Fibroblast of villous mesenchyme (primary cell): Measurements from ENCODE around the gene EPHB2. TPM values are rescaled to one million over a fixed set of nuclear protein-coding genes. Genes with fewer than 3 reads are reported as not detected.
"Not testable (repeated sequence)": the region's sequence is repeated elsewhere in the genome, so short reads cannot be mapped to it uniquely, and the experiment has no call there.

Source experiments
- DNase-seq: peaks from one replicate; pipeline ENCODE4 v3.0.0-alpha.2; 2010; ENCODE audit warnings: low read depth
- H3K4me3 ChIP-seq: 2 replicates; pipeline ENCODE4 v1.5.1; 2011; ENCODE audit warnings: low read depth, mild to moderate bottlenecking, low read length
- total RNA-seq: library from RNA; depleted of rRNA; stranded (reverse); fragments of >200 nt; gene quantifications from 2 replicates; pipeline ENCODE4 v1.2.3, GENCODE V29; 2012
- TF ChIP-seq, protein P1 (sequence below): IDR thresholded peaks from 2 replicates; pipeline ENCODE4 v1.5.1; 2012; ENCODE audit warnings: low read depth, mild to moderate bottlenecking, low read length; ENCODE audit not compliant: insufficient read depth

The EPHB2 gene
- total RNA-seq, 1 donor, result 4.3 TPM

DNA sequence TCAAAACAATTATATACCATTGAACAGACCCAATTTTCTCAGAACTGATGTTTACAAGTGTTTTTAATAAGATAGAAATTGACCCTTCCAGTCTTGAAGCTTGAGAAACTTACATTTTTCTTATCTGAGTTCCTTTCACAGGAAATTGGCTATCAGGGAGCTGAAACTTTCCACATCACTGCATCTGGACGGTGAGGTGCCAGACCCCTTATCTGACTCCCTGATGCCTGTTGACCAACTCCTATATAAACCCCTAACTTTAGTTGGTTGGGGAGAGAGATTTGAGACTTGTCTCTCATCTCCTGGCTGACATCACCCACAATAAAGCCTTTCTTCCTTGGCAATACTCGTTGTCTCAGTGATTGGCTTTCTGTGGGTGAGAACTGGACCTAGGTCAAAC is 230.6 kb downstream of the EPHB2 start:
- no peak for DNase-seq
- TF ChIP-seq, protein P1, sequence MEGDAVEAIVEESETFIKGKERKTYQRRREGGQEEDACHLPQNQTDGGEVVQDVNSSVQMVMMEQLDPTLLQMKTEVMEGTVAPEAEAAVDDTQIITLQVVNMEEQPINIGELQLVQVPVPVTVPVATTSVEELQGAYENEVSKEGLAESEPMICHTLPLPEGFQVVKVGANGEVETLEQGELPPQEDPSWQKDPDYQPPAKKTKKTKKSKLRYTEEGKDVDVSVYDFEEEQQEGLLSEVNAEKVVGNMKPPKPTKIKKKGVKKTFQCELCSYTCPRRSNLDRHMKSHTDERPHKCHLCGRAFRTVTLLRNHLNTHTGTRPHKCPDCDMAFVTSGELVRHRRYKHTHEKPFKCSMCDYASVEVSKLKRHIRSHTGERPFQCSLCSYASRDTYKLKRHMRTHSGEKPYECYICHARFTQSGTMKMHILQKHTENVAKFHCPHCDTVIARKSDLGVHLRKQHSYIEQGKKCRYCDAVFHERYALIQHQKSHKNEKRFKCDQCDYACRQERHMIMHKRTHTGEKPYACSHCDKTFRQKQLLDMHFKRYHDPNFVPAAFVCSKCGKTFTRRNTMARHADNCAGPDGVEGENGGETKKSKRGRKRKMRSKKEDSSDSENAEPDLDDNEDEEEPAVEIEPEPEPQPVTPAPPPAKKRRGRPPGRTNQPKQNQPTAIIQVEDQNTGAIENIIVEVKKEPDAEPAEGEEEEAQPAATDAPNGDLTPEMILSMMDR, result no peak
- H3K4me3 ChIP-seq, result no peak overlapping the region

DNA sequence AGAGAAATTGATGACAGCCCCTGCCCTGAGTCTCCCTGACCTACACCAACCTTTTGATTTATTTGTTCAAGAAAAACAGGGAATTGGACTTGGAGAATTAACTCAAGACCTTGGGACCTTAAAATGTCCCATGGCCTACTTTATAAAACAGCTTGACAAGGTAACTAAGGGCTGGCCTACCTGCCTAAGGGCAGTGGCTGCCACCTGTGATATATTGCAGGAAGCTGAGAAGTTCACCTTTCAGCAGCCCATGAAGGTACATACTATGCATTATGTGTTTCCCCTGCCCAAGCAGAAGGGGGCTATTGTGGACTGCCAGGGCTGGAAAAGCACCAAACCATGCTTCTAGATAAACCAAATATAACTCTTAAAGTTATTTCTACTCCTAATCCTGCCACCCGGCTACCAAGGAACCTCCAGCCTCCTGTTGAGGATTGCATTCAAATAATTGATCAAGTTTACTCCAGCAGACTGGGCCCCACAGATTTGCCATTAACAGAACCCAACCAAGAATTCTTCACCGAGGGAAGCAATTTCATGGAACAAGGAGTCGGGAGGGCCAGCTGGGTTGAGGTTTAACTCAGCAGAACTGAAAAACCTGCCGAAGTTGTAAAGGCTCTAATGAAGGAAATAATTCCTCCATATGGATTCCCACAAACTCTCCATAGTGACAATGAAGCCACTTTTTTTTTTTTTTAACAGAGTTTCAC is 233.9 kb downstream of the EPHB2 start:
- TF ChIP-seq, protein P1, result no peak
- H3K4me3 ChIP-seq, result no peak overlapping the region
- no peak for DNase-seq

- not testable (repeated sequence) for H3K4me3 ChIP-seq, DNase-seq
Observed at GRCh38 chr1:22945171-22945570, 234.5 kb downstream of the EPHB2 start.

GRCh38 chr1:22949822-22950331 is 239.2 kb downstream of the EPHB2 start:
- TF ChIP-seq, protein P1, result no peak
- peak; percentile 42 for DNase-seq
- H3K4me3 ChIP-seq, result no peak overlapping the region

GRCh38 chr1:22951796-22952195 is 241.2 kb downstream of the EPHB2 start:
- no peak for DNase-seq
- TF ChIP-seq, protein P1, result no peak
- H3K4me3 ChIP-seq, result no peak overlapping the region

GRCh38 chr1:22952694-22953056 is 242.0 kb downstream of the EPHB2 start:
- TF ChIP-seq, protein P1, result no peak
- DNase-seq, result no peak
- no peak overlapping the region for H3K4me3 ChIP-seq

GRCh38 chr1:22953057-22953739 is 242.6 kb downstream of the EPHB2 start:
- TF ChIP-seq, protein P1, result no peak
- no peak overlapping the region for H3K4me3 ChIP-seq
- DNase-seq, result no peak
